NCI-H1417 (cell line): ENCODE results near the gene SMIM15.
"Not testable (repeated sequence)": the region's sequence is repeated elsewhere in the genome, so short reads cannot be mapped to it uniquely, and the experiment has no call there.

Experiments
- DNase-seq, 3 experiments: peaks; one replicate each; lab custom pipeline; 2025; lab: John Stamatoyannopoulos, UW

SMIM15 gene, protein sequence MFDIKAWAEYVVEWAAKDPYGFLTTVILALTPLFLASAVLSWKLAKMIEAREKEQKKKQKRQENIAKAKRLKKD

DNA sequence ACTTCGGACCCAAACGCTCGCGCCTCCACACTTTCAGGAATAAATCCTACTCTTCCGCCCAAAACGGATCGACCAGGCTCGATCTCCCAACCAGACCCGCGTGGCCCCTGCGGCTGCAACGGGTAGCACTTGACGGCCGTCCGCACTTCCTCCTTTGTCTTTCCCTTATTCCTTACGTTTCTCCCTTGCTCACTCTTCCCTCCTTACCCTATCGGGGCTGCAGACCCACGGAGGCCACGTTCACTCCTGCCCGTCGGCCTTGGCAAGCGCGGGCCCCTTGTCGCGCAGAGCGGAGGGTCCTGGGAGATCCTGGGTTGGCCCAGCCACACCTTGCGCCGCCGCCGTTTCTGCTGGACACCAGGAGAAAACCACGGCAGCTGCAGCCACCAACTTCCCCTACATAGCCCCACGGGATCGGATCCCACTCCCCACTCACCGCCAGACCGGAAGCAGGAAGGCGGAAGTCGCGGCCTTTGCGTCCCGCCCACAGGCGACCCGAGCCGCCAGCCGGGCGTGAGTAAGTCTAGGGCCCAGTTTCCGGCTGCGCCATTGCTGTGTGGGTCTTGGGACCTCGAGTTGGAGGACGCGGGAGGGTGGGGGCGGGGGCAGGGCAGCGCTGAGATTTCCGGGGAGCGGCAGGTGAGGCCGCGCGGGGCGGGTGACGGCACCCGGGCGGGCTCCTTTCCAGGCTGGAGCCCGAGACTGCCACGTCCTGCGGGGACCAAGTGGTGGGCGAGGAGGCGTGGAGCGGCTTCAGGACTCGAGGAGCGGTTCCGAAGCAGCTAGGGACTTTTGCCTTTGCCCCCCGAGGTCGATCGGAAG, at the start of gene SMIM15:
Gene SMIM15, minus strand, starts transcription at position 459 of the 822 bp plus-strand sequence. CDS start 2,297 bp downstream, outside the sequence.
- peak; percentile 82 to 96 (median 92) for DNase-seq

- DNase-seq, result no peak
Measured at GRCh38 chr5:61207884-61208283, 45.6 kb upstream of the SMIM15 start.

DNA sequence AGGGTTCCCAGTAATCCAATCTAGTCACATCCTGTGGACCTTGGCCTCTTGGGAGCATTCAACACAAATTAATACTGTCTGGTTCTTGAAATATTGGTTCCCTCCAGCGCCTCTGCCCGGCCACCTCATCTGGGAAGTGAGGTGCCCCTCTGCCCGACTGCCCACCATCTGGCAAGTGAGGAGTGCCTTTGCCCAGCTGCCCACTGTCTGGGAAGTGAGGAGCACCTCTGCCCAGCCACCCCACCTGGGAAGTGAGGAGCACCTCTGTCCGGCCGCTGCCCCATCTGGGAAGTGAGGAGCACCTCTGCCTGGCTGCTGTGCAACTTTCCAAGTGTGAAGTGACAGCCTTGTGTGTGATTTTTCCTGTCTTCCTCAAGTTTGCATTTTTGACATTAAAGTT, 42.7 kb upstream of the SMIM15 start:
- no peak for DNase-seq

- no peak for DNase-seq
Measured at GRCh38 chr5:61202213-61202612, 39.9 kb upstream of the SMIM15 start.

DNA sequence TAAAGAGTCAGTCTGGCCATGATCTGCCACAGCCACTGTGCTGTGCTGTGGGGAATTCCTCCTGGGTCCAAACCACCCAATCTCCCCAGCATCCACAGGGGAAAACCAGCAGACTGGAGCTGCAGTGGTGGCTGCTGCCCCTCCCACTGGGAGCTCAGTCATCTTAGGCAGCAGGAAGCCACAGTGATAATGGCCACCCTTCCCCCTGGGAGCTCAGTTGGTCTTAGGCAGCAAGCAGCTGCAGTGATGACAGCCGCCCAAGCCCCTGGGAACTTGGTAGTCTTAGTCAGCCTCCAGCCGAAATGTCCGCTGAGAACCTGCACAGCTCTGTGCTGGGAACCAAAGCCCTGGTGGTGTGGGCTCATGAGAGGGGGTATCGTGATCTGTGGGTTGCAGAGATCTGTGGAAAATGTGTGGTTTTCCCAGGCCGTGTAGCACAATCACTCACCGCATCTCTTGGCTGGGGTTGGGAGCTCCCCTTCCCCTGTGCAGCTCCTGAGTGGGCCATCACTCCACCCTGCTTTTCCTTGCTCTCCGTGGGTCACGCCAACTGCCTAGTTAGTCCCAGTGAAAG, 38.4 kb upstream of the SMIM15 start:
- DNase-seq, result no peak

DNA sequence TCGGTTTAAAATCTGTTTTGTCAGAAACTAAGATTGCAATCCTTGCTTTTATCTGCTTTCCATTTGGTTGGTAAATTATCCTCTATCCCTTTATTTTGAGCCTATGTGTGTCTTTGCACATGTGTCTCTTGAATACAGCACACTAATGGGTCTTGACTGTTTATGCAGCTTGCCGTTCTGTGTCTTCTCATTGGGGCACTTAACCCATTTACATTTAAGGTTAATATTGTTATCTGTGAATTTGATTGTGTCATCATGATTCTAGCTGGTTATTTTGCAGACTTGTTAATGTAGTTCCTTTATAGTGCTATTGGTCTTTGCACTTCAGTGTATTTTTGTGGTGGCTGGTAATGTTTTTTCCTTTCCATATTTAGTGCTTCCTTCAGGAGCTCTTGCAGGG, 36.3 kb upstream of the SMIM15 start:
- no peak for DNase-seq

DNA sequence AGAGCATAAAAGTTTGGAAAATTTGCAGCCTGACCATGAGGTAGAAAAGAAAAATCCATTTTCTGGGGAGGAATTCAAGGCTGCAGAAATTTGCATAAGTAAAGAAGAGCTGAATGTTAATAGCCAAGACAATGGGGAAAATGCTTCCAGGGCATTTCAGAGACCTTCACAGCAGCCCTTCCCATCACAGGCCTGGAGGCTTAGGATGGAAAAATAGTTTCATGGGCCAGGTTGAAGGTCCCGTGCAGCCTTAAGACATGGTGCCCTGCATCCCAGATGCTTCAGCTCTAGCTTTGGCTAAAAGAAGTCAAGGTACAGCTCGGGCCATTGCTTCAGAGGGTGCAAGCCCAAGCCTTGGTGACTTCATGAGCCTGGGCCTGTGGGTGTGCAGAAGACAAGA, 25.6 kb upstream of the SMIM15 start:
- not testable (repeated sequence) for DNase-seq

DNA sequence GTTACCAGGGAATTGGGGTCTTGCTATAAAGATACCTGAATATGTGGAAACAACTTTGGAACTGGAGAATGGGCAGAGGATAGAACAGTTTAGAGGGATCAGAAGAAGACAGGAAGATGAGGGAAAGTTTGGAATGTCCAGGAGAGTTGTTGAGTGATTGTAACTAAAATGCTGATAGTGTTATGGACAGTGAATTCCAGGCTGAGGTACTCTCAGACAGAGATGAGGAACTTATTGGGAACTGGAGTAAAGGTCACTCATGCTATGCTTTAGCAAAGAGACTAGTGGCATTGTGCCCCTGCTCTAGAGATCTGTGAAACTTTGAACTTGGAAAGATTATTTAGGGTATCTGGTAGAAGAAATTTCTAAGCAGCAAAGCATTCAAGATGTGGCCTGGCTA, 25.1 kb upstream of the SMIM15 start:
- not testable (repeated sequence) for DNase-seq

DNA sequence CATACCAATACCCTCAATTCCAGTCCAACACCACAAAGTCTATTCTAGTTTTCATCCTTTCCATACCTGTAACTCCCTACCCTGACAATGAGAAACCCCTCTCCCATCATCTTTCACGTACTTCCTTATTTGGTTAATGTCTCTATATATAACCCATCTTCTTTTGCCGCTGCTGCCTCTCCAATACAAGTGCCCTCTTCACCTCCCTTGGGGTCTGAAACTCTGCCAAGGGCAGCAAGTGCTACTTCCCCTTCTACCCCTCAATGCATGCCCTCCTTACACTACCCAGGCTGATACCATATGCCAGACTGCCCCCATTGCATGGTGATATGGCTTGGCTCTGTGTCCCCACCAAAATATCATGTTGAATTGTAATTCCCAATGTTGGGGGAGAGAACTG, 24.4 kb upstream of the SMIM15 start:
- DNase-seq, result no peak

GRCh38 chr5:61184708-61185107, 22.4 kb upstream of the SMIM15 start:
- no peak for DNase-seq

- no peak for DNase-seq
Measured at GRCh38 chr5:61183538-61183937, 21.3 kb upstream of the SMIM15 start.

- peak in 1 of 3 experiments; percentile 2 for DNase-seq
Measured at GRCh38 chr5:61182449-61182848, 20.2 kb upstream of the SMIM15 start.

DNA sequence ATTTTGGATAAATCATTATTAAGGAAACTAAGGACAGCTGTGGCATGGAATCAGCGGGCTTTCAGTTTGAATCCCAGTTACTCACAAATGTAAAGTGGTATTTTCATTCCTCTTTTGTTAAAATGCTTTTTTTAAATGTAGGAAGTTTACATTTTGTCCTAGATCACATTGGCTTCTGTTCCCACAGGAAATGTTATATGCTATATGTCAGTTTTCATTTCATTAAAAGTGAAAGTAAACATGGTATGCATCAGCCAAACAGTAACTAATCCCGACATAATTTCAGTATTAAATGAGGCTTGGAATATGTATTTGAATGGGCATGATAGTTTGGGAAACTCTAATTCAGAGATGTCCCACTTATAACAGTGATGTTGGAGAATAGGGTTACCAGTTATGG, 18.6 kb upstream of the SMIM15 start:
- no peak for DNase-seq

GRCh38 chr5:61178702-61179101, 16.4 kb upstream of the SMIM15 start:
- DNase-seq, result no peak

GRCh38 chr5:61177716-61178115, 15.4 kb upstream of the SMIM15 start:
- DNase-seq, result no peak

DNA sequence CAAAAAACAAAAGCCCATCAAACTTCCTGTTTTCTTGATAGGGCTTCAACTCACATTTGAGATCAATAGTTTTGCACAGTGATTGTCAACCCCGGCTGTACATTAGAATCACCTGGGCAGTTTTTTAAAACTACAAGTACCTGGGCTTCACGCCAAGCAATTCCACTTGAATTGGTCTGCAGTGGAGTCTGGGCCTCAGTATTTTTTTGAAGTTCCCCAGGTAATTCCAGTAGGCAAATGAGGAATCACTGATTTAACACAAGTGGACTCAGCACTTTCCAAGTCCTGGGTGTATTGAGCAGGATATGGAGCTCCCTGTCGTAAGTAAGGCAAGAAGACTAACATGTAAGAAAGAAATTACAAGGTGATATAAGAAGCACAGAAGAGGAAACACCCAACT, 14.8 kb upstream of the SMIM15 start:
- peak in 2 of 3 experiments; percentile 1 to 35 for DNase-seq

GRCh38 chr5:61176631-61177030, 14.4 kb upstream of the SMIM15 start:
- no peak for DNase-seq

- DNase-seq, result no peak
Measured at GRCh38 chr5:61171479-61171878, 9.2 kb upstream of the SMIM15 start.

GRCh38 chr5:61168951-61169350, 6.7 kb upstream of the SMIM15 start:
- DNase-seq, result no peak

DNA sequence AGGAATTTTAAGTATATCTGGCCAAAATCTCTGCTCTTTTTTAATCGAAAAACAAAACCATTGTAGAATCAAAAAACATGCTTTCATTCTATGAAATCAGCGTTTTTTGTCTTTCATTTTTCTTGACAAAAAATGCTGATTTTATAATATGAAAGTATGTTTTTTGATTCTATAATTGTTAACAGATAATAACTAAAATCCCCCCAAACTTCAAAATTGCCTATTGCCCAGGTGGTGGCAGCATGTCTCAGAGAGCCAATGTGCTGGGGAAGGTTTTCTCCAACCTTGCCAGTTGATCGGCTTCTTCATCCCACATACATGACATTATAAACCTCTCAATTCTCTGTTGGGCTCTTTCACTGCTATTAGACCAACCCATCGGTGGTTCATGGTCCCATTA, 5.1 kb upstream of the SMIM15 start:
- DNase-seq, result peak in 1 of 3 experiments; percentile 2

GRCh38 chr5:61163905-61164304, 1.6 kb upstream of the SMIM15 start:
- no peak for DNase-seq

- peak; percentile 29 to 74 (median 66) for DNase-seq
Measured at GRCh38 chr5:61162832-61163567, 732 bp upstream of the SMIM15 start.

DNA sequence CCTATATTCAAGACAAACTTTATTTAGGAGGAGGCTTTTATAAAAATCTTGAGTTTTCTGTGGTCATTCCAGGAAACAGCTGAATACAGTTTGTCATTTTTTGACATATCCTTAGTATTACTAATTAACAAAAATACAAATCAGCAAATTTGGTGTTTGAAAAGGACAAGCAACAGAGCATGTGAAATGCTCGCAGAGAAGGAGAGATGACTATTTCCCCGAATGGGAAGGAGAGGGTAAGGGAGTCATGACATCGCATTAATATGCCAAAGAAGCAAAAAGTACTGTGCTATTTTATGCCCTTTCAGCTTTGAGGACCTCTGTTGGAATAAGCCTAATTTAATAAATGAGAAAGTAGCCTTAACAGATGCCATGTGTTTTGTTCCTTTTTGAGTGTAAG, 1.8 kb downstream of the SMIM15 start:
- DNase-seq, result no peak
